ENCODE data around the gene FNDC3B.

The FNDC3B gene

GRCh38 chr3:172173316-172174254 lies 134.2 kb downstream of the FNDC3B start:
- DNase-seq (ENCODE audit: low read depth), result no peak

GRCh38 chr3:172174513-172175253 lies 135.3 kb downstream of the FNDC3B start:
- no peak for DNase-seq (ENCODE audit: low read depth)

GRCh38 chr3:172175254-172175599 lies 135.8 kb downstream of the FNDC3B start:
- no peak for DNase-seq (ENCODE audit: low read depth)

GRCh38 chr3:172176061-172176770 lies 136.8 kb downstream of the FNDC3B start:
- DNase-seq (ENCODE audit: low read depth), result no peak

GRCh38 chr3:172177046-172177445 lies 137.7 kb downstream of the FNDC3B start:
- no peak for DNase-seq (ENCODE audit: low read depth)

- DNase-seq (ENCODE audit: low read depth), result no peak
These were observed 138.5 kb downstream of the FNDC3B start for GRCh38 chr3:172177803-172178316.

GRCh38 chr3:172179680-172180399 lies 140.5 kb downstream of the FNDC3B start:
- DNase-seq (ENCODE audit: low read depth), result no peak

- DNase-seq (ENCODE audit: low read depth), result no peak
These were observed 141.1 kb downstream of the FNDC3B start for GRCh38 chr3:172180473-172180872.

GRCh38 chr3:172181932-172182586 lies 142.7 kb downstream of the FNDC3B start:
- DNase-seq (ENCODE audit: low read depth), result peak; percentile 58

- DNase-seq (ENCODE audit: low read depth), result no peak
These were observed 143.4 kb downstream of the FNDC3B start for GRCh38 chr3:172182797-172183196.

GRCh38 chr3:172184106-172184822 lies 144.9 kb downstream of the FNDC3B start:
- no peak for DNase-seq (ENCODE audit: low read depth)

- no peak for DNase-seq (ENCODE audit: low read depth)
These were observed 146.5 kb downstream of the FNDC3B start for GRCh38 chr3:172185907-172186306.

- no peak for DNase-seq (ENCODE audit: low read depth)
These were observed 147.2 kb downstream of the FNDC3B start for GRCh38 chr3:172186607-172187006.

- no peak for DNase-seq (ENCODE audit: low read depth)
These were observed 148.1 kb downstream of the FNDC3B start for GRCh38 chr3:172187511-172187910.

- DNase-seq (ENCODE audit: low read depth), result no peak
These were observed 149.1 kb downstream of the FNDC3B start for GRCh38 chr3:172188511-172188910.

- no peak for DNase-seq (ENCODE audit: low read depth)
These were observed 149.8 kb downstream of the FNDC3B start for GRCh38 chr3:172189213-172189612.

GRCh38 chr3:172189987-172190603 lies 150.7 kb downstream of the FNDC3B start:
- no peak for DNase-seq (ENCODE audit: low read depth)

- no peak for DNase-seq (ENCODE audit: low read depth)
These were observed 151.6 kb downstream of the FNDC3B start for GRCh38 chr3:172190980-172191379.

- no peak for DNase-seq (ENCODE audit: low read depth)
These were observed 152.3 kb downstream of the FNDC3B start for GRCh38 chr3:172191629-172192028.

- DNase-seq (ENCODE audit: low read depth), result no peak
These were observed 153.5 kb downstream of the FNDC3B start for GRCh38 chr3:172192830-172193415.

Data from HS-5 (cell line).